Testis (tissue), 2 donors: ENCODE data around the gene MAGI2.

Experiments used
- CTCF ChIP-seq, 3 experiments: fragments of 450-650 bp in 2 of 3; fragments of 200-600 bp in 1 of 3; sonication (generic) in 1 of 3; IDR thresholded peaks; one replicate each; pipeline ENCODE4 v1.5.1; 2016 to 2019; ENCODE audit warnings: antibody characterized with exemption in 3 of 3, mild to moderate bottlenecking in 2 of 3, moderate library complexity in 1 of 3
- POLR2A ChIP-seq: fragments of 450-650 bp; IDR thresholded peaks from one replicate; pipeline ENCODE4 v1.6.1; 2017; ENCODE audit warnings: antibody characterized with exemption, mild to moderate bottlenecking, moderate library complexity

- TF ChIP-seq POLR2A: no peak
- TF ChIP-seq CTCF (IDR thresholded peaks at IDR 0.05): no peak
Measured at GRCh38 chr7:78939669-78940068, 513.8 kb downstream of the MAGI2 start.
